GM21529 (cell line): ENCODE measurements around the gene KCNMB2.

ENCODE experiments used
- ATAC-seq: cut with Tn5 transposase; IDR thresholded peaks from one replicate; pipeline ENCODE4 v1.9.1; 2021; ENCODE audit not compliant: unreplicated experiment

KCNMB2 gene

DNA sequence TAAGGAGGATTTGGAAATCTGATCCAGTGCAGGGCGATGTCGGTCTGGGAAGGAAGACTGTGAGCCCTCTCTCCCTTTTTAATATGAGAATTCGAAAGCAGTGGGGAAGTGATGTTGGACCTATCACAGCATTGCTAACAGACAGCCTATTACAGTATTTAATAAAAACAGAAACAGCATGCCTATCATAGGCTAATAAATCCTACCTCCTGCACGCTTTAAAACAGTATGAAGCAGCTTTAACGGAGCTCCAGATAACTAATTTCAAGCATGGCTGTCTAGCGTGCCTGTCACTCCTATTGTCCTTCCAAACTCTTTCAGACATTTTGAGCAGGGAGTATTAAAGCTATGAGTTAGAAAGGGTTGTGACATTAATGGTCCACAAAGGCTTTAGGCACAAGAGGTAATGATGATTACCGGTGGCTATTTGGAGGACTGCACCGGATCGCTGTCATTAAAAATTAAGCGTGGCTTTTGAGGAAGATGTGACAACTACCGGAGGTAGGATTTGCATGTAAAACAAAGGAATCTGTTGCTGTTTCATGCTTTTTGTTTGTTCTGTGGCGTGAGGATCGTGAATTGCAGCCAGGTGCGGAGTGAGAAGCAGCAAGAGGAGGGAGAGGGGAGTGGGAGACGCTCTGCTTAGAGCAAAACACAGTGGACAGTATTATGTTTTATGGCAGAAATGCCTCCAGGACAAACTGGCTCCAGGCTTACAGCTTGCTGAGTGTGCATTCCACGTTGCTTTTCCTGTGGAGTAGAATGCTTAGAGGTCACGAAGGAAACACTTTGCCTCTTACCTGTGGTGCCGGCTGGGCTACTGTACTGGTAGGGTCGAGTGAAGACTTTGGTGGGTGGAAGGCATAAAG lies at the start of gene KCNMB2:
Gene KCNMB2, plus strand, starts transcription at position 226 of the 869 bp plus-strand sequence.
- no peak for ATAC-seq

DNA sequence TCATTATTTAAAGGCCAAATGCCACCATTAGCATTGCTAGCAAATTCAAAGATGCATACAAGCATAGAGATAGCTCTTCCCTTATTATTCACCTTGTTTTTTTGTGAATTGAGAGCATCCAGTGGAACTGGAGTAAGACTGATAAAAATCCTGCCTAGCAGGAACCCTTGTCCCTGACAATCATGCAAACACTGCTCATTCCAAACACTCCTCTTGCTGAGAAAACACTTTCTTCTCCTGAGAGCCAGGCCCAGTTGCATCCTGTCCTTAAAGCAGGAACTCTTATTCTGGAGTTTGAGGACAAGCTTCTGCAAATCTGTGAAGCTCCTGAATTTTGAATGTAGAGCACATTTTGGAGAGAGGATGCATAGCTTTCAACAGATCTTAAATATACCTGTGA lies 49.3 kb upstream of the KCNMB2 start:
- ATAC-seq, result no peak

DNA sequence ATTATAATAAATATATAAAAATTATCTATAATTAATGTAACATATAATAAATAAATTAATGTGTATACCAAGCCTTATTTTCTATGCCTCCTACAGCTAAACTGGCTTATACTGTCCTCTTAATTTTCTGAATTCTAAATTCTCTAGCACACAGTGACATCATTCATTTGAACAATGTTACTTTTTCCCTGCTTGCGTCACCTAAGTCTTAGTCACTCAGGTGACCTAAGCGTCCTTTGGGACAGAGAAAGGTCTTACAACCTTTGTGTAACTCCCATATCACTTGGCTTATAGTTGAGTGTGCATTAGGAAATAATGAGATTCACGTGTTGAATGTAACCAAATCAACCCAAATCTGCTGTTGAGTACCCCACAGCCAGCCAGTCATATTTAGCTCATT lies 48.5 kb upstream of the KCNMB2 start:
- no peak for ATAC-seq

DNA sequence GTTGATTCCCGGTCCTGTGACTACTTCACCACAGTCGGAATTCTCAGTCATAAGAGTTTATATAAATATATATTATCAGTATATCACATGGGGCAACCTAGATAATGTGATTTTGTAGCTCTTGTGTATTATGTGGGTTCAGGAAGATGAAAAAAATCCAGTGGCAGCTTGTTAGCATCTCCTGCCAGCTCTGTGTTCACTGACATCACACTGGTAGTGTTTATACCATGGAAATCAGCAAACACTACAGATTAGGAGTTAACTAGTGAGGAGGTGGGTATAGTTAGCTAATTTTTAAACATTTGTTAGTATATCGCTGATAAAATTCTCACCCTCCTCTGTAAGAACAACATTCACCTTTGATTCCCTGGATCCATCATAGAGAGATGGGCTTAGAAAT lies 44.5 kb upstream of the KCNMB2 start:
- no peak for ATAC-seq

DNA sequence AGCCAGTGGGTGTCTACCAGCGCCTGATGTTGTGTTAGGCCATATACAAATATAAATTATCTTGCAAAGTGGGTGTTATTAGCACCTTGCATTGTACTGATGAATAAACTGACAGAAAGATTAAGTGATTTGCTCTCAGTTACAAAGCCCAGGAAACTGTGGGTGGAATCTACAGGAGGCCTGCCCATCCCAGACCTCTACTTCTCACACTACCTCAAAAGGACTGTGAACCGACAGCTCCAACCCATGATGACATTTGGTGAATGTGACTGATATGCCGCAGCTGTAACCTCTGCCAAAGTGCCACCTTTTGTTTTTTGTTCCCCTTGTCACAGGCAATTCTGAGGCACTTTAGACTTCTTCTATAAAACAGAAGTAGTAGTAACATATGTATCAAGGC lies 43.7 kb upstream of the KCNMB2 start:
- ATAC-seq, result no peak

DNA sequence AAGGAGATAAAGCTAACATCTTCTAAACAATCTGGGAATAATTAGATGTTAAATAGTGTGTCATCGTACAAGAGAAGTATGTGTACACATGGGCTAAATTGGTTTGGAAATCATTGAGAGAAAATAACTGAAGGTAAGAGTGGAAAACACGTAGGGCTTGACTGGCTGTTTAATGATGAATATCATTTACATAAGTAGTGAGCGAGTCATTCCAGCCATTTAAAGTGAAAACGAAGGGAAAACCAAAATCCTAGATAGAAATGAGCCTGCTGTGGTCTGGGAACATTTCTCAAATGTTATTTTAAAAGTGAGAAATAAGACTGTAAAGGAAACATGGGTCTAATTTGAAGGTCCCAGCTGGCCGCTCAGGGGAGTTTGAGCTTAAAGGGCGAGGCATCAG lies 41.9 kb upstream of the KCNMB2 start:
- ATAC-seq, result no peak

DNA sequence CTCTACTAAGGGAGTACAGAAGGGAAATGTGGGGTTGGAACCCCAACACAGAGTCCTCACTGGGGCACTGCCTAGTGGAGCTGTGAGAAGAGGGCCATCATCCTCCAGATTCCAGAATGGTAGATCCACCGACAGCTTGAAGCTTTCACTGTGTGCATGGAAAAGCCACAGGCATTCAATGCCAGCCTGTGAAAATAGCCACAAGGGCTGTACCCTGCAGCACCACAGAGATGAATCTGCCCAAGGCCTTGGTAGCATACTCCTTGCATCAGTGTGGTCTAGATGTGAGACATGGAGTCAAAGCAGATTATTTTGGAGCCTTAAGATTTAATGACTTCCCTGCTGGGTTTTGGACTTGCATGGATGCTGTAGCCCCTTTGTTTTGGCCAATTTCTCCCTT lies 39.3 kb upstream of the KCNMB2 start:
- no peak for ATAC-seq

DNA sequence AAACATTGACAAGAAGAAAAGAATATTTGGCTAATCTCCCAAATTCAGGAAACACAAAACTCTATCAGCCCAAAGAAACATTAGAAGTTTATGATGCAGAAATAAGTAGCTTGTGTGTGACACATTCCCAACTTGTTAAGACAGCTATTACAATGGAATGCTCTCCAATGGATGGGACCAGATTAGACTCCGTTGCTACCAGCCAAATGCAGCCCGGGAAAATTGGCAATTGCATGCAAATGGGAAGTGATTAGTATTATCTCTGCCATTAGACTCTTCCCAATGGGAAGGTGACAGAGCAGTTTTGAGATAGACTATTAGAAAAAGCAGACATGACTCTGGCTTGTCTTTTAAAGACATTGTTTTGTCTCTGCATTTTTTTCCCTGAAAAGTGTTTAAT lies 37.4 kb upstream of the KCNMB2 start:
- ATAC-seq, result no peak

DNA sequence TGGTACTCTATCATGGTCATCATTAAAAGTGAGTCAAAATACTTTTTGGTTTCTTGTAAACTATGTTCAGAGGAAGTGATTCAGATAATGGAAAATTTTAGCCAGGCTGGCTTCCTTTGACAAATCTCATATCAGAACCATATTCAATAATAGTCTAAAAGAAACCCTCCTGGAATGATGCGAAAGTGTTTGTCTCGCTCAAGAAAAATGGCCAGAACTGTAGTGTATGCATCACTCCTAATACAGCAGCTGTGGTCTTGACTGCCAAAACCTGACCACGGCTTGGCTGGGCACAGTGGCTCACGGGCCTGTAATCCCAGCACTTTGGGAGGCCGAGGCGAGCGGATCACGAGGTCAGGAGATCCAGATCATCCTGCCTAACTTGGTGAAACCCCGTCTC lies 35.6 kb upstream of the KCNMB2 start:
- no peak for ATAC-seq

DNA sequence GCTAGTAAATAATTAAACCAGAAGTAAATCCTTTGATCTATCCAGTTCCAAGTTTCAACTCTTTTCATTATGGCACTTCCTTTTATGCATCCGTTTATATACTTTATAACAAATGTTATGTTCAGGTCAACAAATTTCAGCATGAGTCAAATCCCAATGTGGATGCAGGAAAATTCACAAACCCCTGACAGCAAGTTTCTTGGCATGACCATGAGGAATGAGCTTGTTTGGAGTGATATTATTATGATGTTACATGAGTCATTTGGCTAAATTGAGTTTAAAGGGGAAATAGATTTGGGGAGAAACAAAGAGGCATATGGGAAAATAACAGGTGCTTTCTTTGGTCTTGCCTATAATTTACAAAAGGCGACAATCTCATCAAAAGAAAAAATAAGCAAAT lies 32.1 kb upstream of the KCNMB2 start:
- ATAC-seq, result no peak

DNA sequence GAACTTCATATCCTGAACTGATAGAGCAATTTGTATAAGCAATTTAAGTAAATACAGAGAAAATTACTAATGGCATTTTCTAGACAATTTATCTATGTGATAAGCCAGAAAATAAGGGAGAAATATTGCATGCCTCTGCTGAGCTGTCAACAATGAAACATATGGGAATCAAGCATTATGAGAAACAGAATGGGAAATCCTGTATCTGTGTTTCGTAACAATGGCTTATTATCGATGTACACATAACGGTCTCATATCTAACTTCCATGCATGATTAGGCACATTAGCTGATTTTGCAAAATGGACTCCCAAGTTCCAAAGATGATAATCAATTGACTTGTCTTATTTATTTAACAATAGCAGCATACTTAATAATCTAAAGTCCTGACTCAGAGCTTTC lies 30.4 kb upstream of the KCNMB2 start:
- ATAC-seq, result no peak

DNA sequence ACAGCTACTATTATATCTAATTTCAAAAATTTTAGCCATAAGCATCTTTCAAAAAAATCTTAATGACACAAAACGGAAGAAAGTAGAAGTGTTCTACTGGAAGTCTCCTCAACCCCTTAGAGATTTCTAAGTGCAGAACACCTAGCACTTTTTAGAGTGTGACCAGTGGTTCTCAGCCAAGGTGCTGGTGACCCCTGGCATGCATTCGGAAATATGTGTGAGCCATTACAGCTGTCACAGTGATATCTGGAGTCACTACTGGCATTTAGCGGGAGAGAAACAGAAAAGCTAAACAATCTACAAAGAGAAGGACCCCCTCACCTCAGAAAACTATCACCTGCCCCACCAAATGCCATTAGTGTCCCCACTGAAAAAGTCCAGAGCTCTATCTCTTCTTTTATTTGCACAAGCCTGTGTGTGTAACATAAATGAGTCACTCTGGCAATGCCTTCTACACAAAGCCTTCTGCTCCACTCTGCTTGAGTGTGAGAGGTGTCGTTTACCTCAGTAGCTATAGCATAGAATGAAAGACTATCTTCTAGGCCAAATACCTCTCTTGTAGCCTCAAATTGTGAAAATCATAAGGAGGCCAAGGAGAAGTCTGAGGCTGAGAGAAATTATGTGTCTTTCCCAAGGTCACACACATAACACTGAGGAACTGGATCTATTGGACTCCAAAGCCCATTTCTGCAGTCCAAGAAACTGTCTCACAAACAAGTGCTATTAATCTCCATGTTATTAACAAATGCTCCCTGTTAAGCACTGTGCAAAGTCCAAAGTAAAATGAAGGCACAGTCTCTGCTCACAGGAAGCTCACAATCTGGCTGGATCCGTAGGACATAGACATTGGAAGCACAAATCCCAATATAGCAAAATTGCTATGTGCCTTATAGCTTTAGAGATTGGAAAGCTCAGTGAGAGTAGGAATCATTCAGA lies 28.5 kb upstream of the KCNMB2 start:
- ATAC-seq, result no peak

DNA sequence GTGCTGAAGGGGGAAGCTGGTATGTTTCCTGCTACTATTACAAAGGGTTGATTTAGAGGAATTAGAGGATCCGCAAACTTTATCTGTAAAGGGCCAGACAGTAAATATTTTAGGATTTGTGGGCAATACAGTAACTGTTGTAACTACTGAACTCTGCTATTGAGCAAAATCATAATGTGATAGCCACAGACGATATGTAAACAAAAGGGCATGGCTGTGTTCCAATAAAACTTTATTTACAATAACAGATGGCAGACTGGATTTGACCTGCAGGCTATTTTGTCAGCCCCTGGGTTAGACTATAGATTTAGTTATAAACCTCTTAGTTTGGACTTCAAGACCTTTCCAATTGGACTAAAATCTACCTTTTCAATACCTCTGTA lies 27.8 kb upstream of the KCNMB2 start:
- no peak for ATAC-seq

DNA sequence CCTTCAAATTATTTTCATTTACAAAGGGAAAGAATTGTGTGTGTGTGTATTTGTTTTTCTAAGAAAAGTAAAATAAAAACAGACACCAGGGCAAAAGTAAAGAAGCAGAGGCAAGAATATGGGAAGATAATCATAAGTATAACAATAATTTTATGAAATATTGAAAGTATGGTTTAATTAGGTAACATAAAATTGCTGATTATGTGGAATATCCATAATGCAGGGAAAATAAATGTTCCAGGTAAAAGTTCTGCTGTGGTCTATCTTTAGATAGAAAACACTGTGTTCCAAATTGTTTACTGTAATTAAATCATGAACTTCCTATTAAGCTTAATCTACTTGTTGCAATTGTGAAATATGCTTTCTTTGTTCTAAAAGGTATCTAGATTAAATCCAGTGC lies 25.7 kb upstream of the KCNMB2 start:
- ATAC-seq, result no peak

DNA sequence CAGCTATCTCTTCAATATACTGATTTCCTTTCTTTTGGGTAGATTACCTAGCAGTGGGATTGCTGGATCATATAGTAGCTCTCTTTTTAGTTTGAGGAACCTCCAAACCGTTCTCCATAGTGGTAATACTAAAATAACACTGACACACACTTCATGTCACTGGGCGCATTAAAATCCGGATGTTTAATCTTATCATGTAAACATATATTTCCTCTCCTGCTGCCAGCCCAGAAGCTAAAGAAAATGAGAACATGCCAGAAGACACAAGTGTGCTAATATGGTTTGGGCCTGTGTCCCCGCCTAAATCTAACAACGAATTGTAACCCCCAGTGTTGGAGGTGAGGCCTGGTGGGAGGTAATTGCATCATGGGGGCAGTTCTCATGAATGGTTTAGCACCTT lies 23.6 kb upstream of the KCNMB2 start:
- no peak for ATAC-seq

DNA sequence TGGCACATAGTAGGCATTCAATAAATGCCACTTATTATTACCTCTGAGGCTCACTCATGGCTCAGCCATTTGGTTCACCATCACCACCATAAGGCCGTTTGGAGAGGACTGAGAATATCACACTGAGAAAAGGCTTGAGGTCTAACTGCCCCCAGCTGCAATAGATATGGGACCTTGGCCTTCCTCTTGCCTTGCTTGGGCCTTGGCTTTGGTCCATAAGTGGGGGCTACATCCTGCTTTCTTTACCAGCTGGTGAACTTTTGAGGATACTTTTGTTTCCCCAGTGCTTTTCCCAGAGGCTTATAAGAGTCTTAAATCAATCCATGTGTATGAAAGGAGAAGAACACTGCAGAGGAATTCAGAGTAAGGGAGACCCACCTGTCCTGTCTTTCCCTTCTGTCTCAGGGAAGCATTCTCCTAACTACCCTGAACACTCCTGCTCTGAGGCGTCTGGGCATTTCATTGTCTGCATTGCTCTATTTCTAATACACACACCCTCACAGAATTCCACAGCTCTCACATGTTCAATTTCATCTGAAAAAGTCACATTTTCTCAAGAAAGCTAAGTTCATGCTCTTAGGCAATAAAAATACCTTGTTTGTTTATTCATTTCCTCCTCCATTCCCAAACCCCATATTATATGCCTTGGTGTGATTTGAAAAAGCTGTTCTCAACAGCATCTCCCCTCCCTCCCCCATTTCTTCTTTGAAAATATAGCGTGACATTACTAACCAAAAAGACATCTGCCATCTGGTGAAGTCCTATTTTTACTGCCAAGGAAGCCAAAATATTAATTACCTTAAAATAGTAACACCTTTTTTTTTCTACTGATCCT lies 22.5 kb upstream of the KCNMB2 start:
- peak; percentile 32 for ATAC-seq

DNA sequence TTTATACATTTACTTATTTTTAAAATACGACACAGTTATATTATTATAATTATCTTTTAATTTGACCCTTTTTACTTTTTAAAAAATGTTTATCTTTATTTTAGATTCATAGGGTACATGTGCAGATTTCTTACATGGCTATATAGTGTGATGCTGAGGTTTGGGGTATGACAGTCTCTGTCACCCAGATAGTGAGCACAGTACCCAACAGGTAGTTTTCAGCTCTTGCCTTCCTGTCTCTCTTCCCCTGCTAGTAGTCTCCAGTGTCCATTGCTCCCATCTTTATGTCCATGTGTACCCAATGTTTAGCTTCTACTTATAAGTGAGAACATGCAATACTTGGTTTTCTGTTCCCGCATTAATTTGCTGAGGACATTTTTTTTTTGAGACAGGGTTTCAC lies 21.8 kb upstream of the KCNMB2 start:
- peak; percentile 19 for ATAC-seq

DNA sequence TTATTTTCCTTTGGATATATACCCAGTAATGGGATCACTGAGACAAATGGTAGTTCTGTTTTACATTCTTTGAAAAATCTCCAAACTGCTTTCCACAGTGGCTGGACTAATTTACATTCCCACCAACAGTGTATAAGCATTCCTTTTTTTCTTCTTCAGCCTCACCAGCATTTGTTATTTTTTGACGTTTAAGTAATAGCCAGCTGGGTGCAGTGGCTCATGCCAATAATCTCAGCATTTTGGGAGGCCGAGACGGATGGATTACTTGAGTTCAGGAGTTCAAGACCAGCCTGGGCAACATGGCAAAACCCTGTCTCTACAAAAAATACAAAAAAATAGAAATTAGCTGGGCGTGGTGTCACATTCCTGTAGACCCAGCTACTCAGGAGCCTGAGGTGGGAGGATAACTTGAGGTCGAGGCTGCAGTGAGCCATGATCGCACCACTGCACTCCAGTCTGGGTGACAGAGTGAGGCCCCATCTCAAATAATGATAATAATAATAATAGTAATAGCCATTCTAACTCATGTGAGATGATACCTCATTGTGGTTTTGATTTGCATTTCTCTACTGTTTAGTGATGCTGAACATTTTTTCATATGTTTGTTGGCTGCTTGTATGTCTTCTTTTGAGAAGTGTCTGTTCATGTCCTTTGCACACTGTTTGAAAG lies 21.0 kb upstream of the KCNMB2 start:
- ATAC-seq, result peak; percentile 31

DNA sequence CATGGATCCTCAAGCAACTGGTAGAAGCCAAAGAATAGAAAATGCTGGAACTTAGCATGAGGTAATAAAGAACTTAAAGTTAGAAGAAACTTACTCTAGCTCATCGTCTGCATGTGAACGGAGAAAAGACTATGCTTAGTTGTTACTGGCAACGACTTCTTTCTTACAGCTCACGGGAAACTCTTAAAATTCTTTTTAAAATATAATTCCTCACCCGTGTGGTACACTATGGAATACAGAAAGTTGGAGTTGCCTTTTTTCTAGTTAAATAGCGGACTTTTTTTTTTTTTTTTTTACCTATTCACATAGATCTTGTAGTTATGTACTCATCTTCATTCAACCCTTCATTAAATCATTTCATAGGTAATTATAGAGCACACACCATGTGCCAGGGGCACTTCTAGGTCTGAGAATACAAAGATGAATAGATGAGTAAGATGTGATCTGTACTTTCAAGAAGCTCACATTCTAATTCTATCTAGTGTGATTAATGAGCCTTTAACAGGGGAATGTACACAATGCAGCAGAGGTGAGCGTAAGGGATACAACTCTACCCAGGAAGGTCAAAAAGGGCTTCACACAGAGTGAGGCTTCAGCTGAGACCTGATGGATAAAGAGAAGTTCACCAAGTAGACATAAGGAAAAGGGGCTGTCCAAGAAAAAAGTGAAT lies 18.4 kb upstream of the KCNMB2 start:
- no peak for ATAC-seq
